ENCODE results near the gene HIP1. TPM values are rescaled to one million over a fixed set of nuclear protein-coding genes. Genes with fewer than 3 reads are reported as not detected.
A peak's percentile ranks its signal among the peaks of the same experiment; 100 is the strongest.
"Not testable (repeated sequence)": the region's sequence is repeated elsewhere in the genome, so short reads cannot be mapped to it uniquely, and the experiment has no call there.

Gene HIP1
- total RNA-seq, 1 donor from 2014 or later, result 39.2 TPM

- TF ChIP-seq EZH2 (IDR thresholded peaks at IDR 0.05) (no peak), CTCF (IDR thresholded peaks at IDR 0.05) (no peak), EZH2phosphoT487 (IDR thresholded peaks at IDR 0.05) (no peak)
- H3K36me3 Mint-ChIP-seq, result peaks cover 3% of the 10 kb centered on the region
Observed at GRCh38 chr7:75608451-75609122, 130.2 kb downstream of the HIP1 start.

GRCh38 chr7:75604408-75604807 is 134.3 kb downstream of the HIP1 start:
- no peak overlapping the region for H3K4me3 Mint-ChIP-seq
- H2AFZ ChIP-seq (replicated peaks), result no peak overlapping the region
- H3K4me1 Mint-ChIP-seq, result peaks cover 21% of the 10 kb centered on the region
- H3K27me3 ChIP-seq, result no peaks in the 10 kb centered on the region
- H3K27ac Mint-ChIP-seq, result peak overlapping the region; percentile 62
- DNase-seq (ENCODE audit: low spot score), result no peak
- no peak overlapping the region for H3K27ac ChIP-seq
- H3K9ac ChIP-seq, result no peak overlapping the region
- no peak overlapping the region for H3K4me3 ChIP-seq
- TF ChIP-seq EZH2 (IDR thresholded peaks at IDR 0.05), result no peak
- TF ChIP-seq CTCF (IDR thresholded peaks at IDR 0.05), result no peak
- no peak for TF ChIP-seq EZH2phosphoT487 (IDR thresholded peaks at IDR 0.05)
- no peaks in the 10 kb centered on the region for H3K9me3 Mint-ChIP-seq
- H3K4me2 ChIP-seq, result no peak overlapping the region
- H3K79me2 ChIP-seq (ENCODE audit: low read depth), result peaks cover 97% of the 10 kb centered on the region
- H3K4me1 ChIP-seq, result peaks cover 8% of the 10 kb centered on the region
- H4K20me1 ChIP-seq (ENCODE audit: low read depth), result peaks cover 56% of the 10 kb centered on the region
- H3K9me3 ChIP-seq (ENCODE audit: low read depth), result no peaks in the 10 kb centered on the region
- H3K36me3 Mint-ChIP-seq, result peaks cover 7% of the 10 kb centered on the region
- no peaks in the 10 kb centered on the region for H3K36me3 ChIP-seq
- H3K27me3 Mint-ChIP-seq (ENCODE audit: insufficient read depth, low read depth), result no peaks in the 10 kb centered on the region
- peaks cover 20% of the 10 kb centered on the region for H3F3A ChIP-seq (ENCODE audit: low read depth)

More at GRCh38 chr7:75608451-75609122, 130.2 kb downstream of the HIP1 start:
- Histone ChIP-seq H3K4me2 (no peak overlapping the region), H3K79me2 (ENCODE audit: low read depth) (peaks cover 97% of the 10 kb centered on the region), H3K27ac (no peak overlapping the region), H3K4me3 (no peak overlapping the region), H3K9ac (no peak overlapping the region), H3K36me3 (no peaks in the 10 kb centered on the region), H3K27me3 (no peaks in the 10 kb centered on the region), H3K4me1 (peaks cover 9% of the 10 kb centered on the region), H3F3A (ENCODE audit: low read depth) (peaks cover 21% of the 10 kb centered on the region), H3K9me3 (ENCODE audit: low read depth) (no peaks in the 10 kb centered on the region), H4K20me1 (ENCODE audit: low read depth) (peaks cover 54% of the 10 kb centered on the region), H2AFZ (replicated peaks) (no peak overlapping the region)
- no peak overlapping the region for H3K4me3 Mint-ChIP-seq
- DNase-seq (ENCODE audit: low spot score), result no peak
- H3K4me1 Mint-ChIP-seq, result peaks cover 13% of the 10 kb centered on the region
- H3K27me3 Mint-ChIP-seq (ENCODE audit: insufficient read depth, low read depth), result no peaks in the 10 kb centered on the region
- H3K27ac Mint-ChIP-seq, result no peak overlapping the region
- no peaks in the 10 kb centered on the region for H3K9me3 Mint-ChIP-seq

- not testable (repeated sequence) for H3K27ac ChIP-seq; H3K36me3 ChIP-seq; H3K27me3 ChIP-seq; H2AFZ ChIP-seq (replicated peaks); H3K4me3 Mint-ChIP-seq; H3K27ac Mint-ChIP-seq; H3K4me2 ChIP-seq; DNase-seq (ENCODE audit: low spot score); H3K9me3 ChIP-seq (ENCODE audit: low read depth); H3K27me3 Mint-ChIP-seq (ENCODE audit: insufficient read depth, low read depth); H3K9ac ChIP-seq; H3K36me3 Mint-ChIP-seq; H3K4me3 ChIP-seq; H3K9me3 Mint-ChIP-seq
- H3K79me2 ChIP-seq (ENCODE audit: low read depth), result peaks cover 87% of the 10 kb centered on the region
- H3F3A ChIP-seq (ENCODE audit: low read depth), result peaks cover 36% of the 10 kb centered on the region
- peaks cover 24% of the 10 kb centered on the region for H3K4me1 ChIP-seq
- peaks cover 26% of the 10 kb centered on the region for H3K4me1 Mint-ChIP-seq
- H4K20me1 ChIP-seq (ENCODE audit: low read depth), result peaks cover 58% of the 10 kb centered on the region
Observed at GRCh38 chr7:75602831-75603230, 135.9 kb downstream of the HIP1 start.

- H3K4me1 Mint-ChIP-seq, result peaks cover 34% of the 10 kb centered on the region
- Histone ChIP-seq H3F3A (ENCODE audit: low read depth) (peaks cover 43% of the 10 kb centered on the region), H3K36me3 (peaks cover 2% of the 10 kb centered on the region), H3K9ac (no peak overlapping the region), H3K4me3 (no peak overlapping the region), H3K4me2 (no peak overlapping the region), H3K27me3 (no peaks in the 10 kb centered on the region), H3K27ac (peak overlapping the region; percentile 58), H3K79me2 (ENCODE audit: low read depth) (peaks cover 74% of the 10 kb centered on the region), H3K4me1 (peaks cover 36% of the 10 kb centered on the region), H2AFZ (replicated peaks) (no peak overlapping the region), H4K20me1 (ENCODE audit: low read depth) (peaks cover 63% of the 10 kb centered on the region), H3K9me3 (ENCODE audit: low read depth) (no peaks in the 10 kb centered on the region)
- H3K36me3 Mint-ChIP-seq, result peaks cover 13% of the 10 kb centered on the region
- H3K27ac Mint-ChIP-seq, result no peak overlapping the region
- TF ChIP-seq CTCF (IDR thresholded peaks at IDR 0.05), result no peak
- TF ChIP-seq EZH2phosphoT487 (IDR thresholded peaks at IDR 0.05), result no peak
- no peak for TF ChIP-seq EZH2 (IDR thresholded peaks at IDR 0.05)
- no peaks in the 10 kb centered on the region for H3K9me3 Mint-ChIP-seq
- H3K4me3 Mint-ChIP-seq, result no peak overlapping the region
- no peak for DNase-seq (ENCODE audit: low spot score)
- peaks cover 2% of the 10 kb centered on the region for H3K27me3 Mint-ChIP-seq (ENCODE audit: insufficient read depth, low read depth)
Observed at GRCh38 chr7:75601539-75601938, 137.2 kb downstream of the HIP1 start.

GRCh38 chr7:75600748-75601147 is 138.0 kb downstream of the HIP1 start:
- not testable (repeated sequence) for H3K27ac Mint-ChIP-seq; H2AFZ ChIP-seq (replicated peaks)

More at GRCh38 chr7:75600748-75601147, 138.0 kb downstream of the HIP1 start:
- Histone ChIP-seq H3K4me1 (peaks cover 36% of the 10 kb centered on the region), H3K79me2 (ENCODE audit: low read depth) (peaks cover 66% of the 10 kb centered on the region), H4K20me1 (ENCODE audit: low read depth) (peaks cover 55% of the 10 kb centered on the region), H3K27ac (peak overlapping the region; percentile 73), H3F3A (ENCODE audit: low read depth) (peaks cover 43% of the 10 kb centered on the region)
- H3K27me3 ChIP-seq; H3K9me3 ChIP-seq (ENCODE audit: low read depth); H3K36me3 ChIP-seq; H3K9ac ChIP-seq; H3K27me3 Mint-ChIP-seq (ENCODE audit: insufficient read depth, low read depth); H3K9me3 Mint-ChIP-seq; H3K4me3 ChIP-seq; H3K4me2 ChIP-seq; DNase-seq (ENCODE audit: low spot score); H3K4me3 Mint-ChIP-seq: not testable (repeated sequence)
- peaks cover 34% of the 10 kb centered on the region for H3K4me1 Mint-ChIP-seq
- H3K36me3 Mint-ChIP-seq, result peaks cover 13% of the 10 kb centered on the region
